Loucy (cell line): ENCODE measurements around the gene ST3GAL5.

ENCODE experiments used
- H2AFZ ChIP-seq: fragments of 200-600 bp; sonication (generic); 2 replicates; pipeline ENCODE4 v1.6.0; 2016; ENCODE audit warnings: antibody characterized with exemption, mild to moderate bottlenecking, low read length, moderate library complexity
- H3F3A ChIP-seq: fragments of 200-600 bp; 2 replicates; pipeline ENCODE4 v1.6.0; 2016; ENCODE audit warnings: antibody characterized with exemption, low read depth, mild to moderate bottlenecking
- H3K27me3 ChIP-seq: fragments of 200-600 bp; sonication (generic); 2 replicates; pipeline ENCODE4 v1.6.1; 2014; ENCODE audit warnings: low read length, mild to moderate bottlenecking; ENCODE audit not compliant: insufficient read depth, poor library complexity, severe bottlenecking
- H3K36me3 ChIP-seq: fragments of 200-600 bp; sonication (generic); 2 replicates; pipeline ENCODE4 v1.6.1; 2016; ENCODE audit warnings: low read length; ENCODE audit not compliant: insufficient read depth
- H3K4me1 ChIP-seq: fragments of 200-600 bp; sonication (generic); 2 replicates; pipeline ENCODE4 v1.5.1; 2014; ENCODE audit warnings: low read length, mild to moderate bottlenecking; ENCODE audit not compliant: insufficient read depth, poor library complexity, severe bottlenecking
- H3K4me2 ChIP-seq: fragments of 200-600 bp; sonication (generic); 2 replicates; pipeline ENCODE4 v1.6.0; 2014; ENCODE audit warnings: antibody characterized with exemption, low read length, low read depth, mild to moderate bottlenecking; ENCODE audit not compliant: poor library complexity, severe bottlenecking
- H3K4me3 ChIP-seq: fragments of 200-600 bp; sonication (generic); 2 replicates; pipeline ENCODE4 v1.5.1; 2014; ENCODE audit warnings: low read length, mild to moderate bottlenecking, mixed read lengths; ENCODE audit not compliant: poor library complexity, severe bottlenecking
- H3K79me2 ChIP-seq: fragments of 200-600 bp; sonication (generic); 2 replicates; pipeline ENCODE4 v1.6.1; 2014; ENCODE audit warnings: low read length; ENCODE audit not compliant: insufficient read depth
- H3K9ac ChIP-seq: fragments of 200-600 bp; sonication (generic); 2 replicates; pipeline ENCODE4 v1.6.0; 2014; ENCODE audit warnings: mild to moderate bottlenecking, low read depth, low read length, moderate library complexity; ENCODE audit not compliant: poor library complexity, severe bottlenecking
- H3K9me2 ChIP-seq: fragments of 200-600 bp; sonication (generic); replicated peaks from 2 replicates; pipeline ENCODE4 v1.6.1; 2016; ENCODE audit warnings: low read depth, low read length, mixed read lengths
- H3K9me3 ChIP-seq: fragments of 200-600 bp; sonication (generic); 2 replicates; pipeline ENCODE4 v1.6.1; 2014; ENCODE audit warnings: mild to moderate bottlenecking, antibody characterized with exemption, low read length, low read depth; ENCODE audit not compliant: insufficient read depth
- H4K20me1 ChIP-seq: fragments of 200-600 bp; sonication (generic); 2 replicates; pipeline ENCODE4 v1.6.0; 2014; ENCODE audit warnings: antibody characterized with exemption, low read length, mild to moderate bottlenecking; ENCODE audit not compliant: insufficient read depth, poor library complexity, severe bottlenecking
- CTCF ChIP-seq: fragments of 200-600 bp; sonication (generic); conservative IDR thresholded peaks from 2 replicates; pipeline ENCODE4 v1.5.1; 2014; ENCODE audit warnings: mild to moderate bottlenecking, antibody characterized with exemption, low read length
- EZH2phosphoT487 ChIP-seq: fragments of 200-600 bp; IDR thresholded peaks from 2 replicates; pipeline ENCODE4 v1.6.1; 2018; ENCODE audit warnings: antibody characterized with exemption, mild to moderate bottlenecking, moderate library complexity, borderline replicate concordance

Gene ST3GAL5

GRCh38 chr2:85929096-85930050 lies 40.6 kb upstream of the ST3GAL5 start:
- Histone ChIP-seq H3K9ac (no peak overlapping the region), H3K9me2 (no peaks in the 10 kb centered on the region), H3F3A (0 out of 2 replicates have a peak, but pooled peaks cover 2% of the 10 kb centered on the region), H3K79me2 (no peaks in the 10 kb centered on the region), H3K9me3 (no peaks in the 10 kb centered on the region), H4K20me1 (no peaks in the 10 kb centered on the region), H3K4me3 (no peak overlapping the region), H3K27me3 (no peaks in the 10 kb centered on the region), H3K36me3 (no peaks in the 10 kb centered on the region), H2AFZ (no peak overlapping the region), H3K4me1 (peaks cover 30% of the 10 kb centered on the region), H3K4me2 (peak overlapping the region; percentile 14)
- TF ChIP-seq CTCF (no peak), EZH2phosphoT487 (no peak)

- Histone ChIP-seq H3F3A (0 out of 2 replicates have a peak, but pooled peaks cover 2% of the 10 kb centered on the region), H3K79me2 (no peaks in the 10 kb centered on the region), H3K9me2 (no peaks in the 10 kb centered on the region), H3K36me3 (no peaks in the 10 kb centered on the region), H3K9me3 (no peaks in the 10 kb centered on the region), H3K4me3 (no peak overlapping the region), H3K4me2 (no peak overlapping the region), H3K9ac (no peak overlapping the region), H3K4me1 (peaks cover 21% of the 10 kb centered on the region), H2AFZ (no peak overlapping the region), H3K27me3 (no peaks in the 10 kb centered on the region), H4K20me1 (no peaks in the 10 kb centered on the region)
- TF ChIP-seq EZH2phosphoT487 (no peak), CTCF (no peak)
Observed at GRCh38 chr2:85926931-85927661, 38.3 kb upstream of the ST3GAL5 start.

GRCh38 chr2:85926526-85926925 lies 37.7 kb upstream of the ST3GAL5 start:
- H2AFZ ChIP-seq, result no peak overlapping the region
- TF ChIP-seq CTCF, result no peak
- TF ChIP-seq EZH2phosphoT487, result no peak
- H3K9me2 ChIP-seq, result no peaks in the 10 kb centered on the region
- 0 out of 2 replicates have a peak, but pooled peaks cover 2% of the 10 kb centered on the region for H3F3A ChIP-seq
- H3K36me3 ChIP-seq, result no peaks in the 10 kb centered on the region
- H3K79me2 ChIP-seq, result no peaks in the 10 kb centered on the region
- no peak overlapping the region for H3K4me2 ChIP-seq
- no peaks in the 10 kb centered on the region for H4K20me1 ChIP-seq
- H3K27me3 ChIP-seq, result no peaks in the 10 kb centered on the region
- H3K9me3 ChIP-seq, result no peaks in the 10 kb centered on the region
- peaks cover 25% of the 10 kb centered on the region for H3K4me1 ChIP-seq
- no peak overlapping the region for H3K4me3 ChIP-seq
- H3K9ac ChIP-seq, result no peak overlapping the region
